ENCODE data around the gene SREBF2. TPM values are rescaled to one million over a fixed set of nuclear protein-coding genes. Genes with fewer than 3 reads are reported as not detected.

SREBF2 gene
- total RNA-seq, 4 donors from 2014 or later: 10.2 to 61.0 (median 29.0) TPM

DNA sequence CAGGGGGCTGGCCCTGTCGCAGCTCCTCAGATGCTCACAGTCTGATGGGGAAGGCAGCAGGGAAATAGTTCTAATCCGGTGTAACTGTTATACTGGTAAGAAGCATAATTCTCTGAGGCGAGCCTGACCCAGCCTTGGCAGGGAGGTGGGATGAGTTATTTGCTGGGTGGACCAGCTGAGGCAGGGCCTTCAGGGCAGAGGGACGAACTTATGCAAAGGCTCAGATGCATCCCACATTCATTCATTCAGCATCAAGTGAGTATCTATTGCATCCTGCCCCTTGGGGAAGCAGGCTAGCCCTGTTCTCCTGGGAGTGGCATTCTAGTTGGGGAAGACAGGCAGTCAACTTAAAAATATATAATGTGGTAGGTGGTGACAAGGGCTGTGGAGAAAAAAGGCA is 13.6 kb upstream of the SREBF2 start:
- Histone ChIP-seq H3K9me3 (no peaks in the 10 kb centered on the region), H3K4me1 (no peaks in the 10 kb centered on the region), H3K4me3 (no peak overlapping the region), H3K36me3 (no peaks in the 10 kb centered on the region), H3K27ac (no peak overlapping the region), H3K27me3 (no peaks in the 10 kb centered on the region)
- no peak for DNase-seq
- no peak for TF ChIP-seq POLR2A (IDR thresholded peaks at IDR 0.05)
- intact Hi-C loops (cut with DNase I; ENCODE audit: low total_unique reads): no loop called here

- no peak overlapping the region for H3K27ac ChIP-seq
- no peaks in the 10 kb centered on the region for H3K36me3 ChIP-seq
- H3K4me3 ChIP-seq: no peak overlapping the region
- TF ChIP-seq POLR2A (IDR thresholded peaks at IDR 0.05): no peak
- no peak for TF ChIP-seq CTCF (IDR thresholded peaks at IDR 0.05)
- DNase-seq: no peak
- no peaks in the 10 kb centered on the region for H3K27me3 ChIP-seq
- H3K9me3 ChIP-seq: no peaks in the 10 kb centered on the region
- intact Hi-C loops (cut with DNase I; ENCODE audit: low total_unique reads): loop anchor here (10.0 kb wide), 1 partner anchor 124 kb away; the partner anchor contains the start of gene CENPM
- no peaks in the 10 kb centered on the region for H3K4me1 ChIP-seq
Measured at GRCh38 chr22:41820447-41820846, 12.5 kb upstream of the SREBF2 start.

DNA sequence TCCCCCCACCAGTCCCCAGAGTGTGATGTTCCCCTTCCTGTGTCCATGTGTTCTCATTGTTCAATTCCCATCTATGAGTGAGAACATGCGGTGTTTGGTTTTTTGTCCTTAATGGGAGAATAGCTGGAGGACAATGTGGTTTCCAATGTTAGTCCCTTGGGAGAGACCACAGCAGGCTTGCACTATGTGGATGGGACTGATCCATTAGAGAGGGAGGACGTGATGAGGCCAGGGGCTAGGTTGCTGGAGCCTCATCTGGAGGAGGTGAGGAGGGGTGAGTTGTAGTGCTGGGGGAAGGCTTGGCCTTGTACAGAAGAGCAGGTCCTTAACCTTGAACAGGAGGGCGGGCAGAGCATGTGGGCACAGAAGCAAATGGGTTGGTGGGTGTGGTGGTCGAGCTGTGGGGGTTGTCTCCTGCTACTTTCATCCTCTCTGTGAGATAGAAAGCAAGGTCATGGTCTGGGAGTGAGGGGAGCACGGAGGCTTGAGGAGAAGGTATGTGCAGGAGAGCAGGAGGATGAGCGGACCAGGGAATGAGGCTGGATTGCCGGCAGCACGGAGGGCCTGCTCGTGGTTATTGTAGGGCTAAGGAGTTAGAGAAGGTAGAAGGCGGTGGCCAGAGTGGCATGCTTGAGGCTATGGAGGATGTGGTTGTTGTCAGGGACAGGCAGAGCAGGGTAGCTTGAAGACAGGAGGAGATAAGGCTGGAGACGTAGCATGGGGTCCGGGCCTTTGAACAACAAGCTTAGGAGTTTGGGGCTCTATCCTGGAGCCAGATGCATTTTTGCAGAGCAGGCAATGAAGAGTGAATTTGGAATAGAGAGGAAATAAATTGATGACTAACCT is 11.2 kb upstream of the SREBF2 start:
- no peak overlapping the region for H3K27ac ChIP-seq
- TF ChIP-seq POLR2A (IDR thresholded peaks at IDR 0.05) (no peak), CTCF (IDR thresholded peaks at IDR 0.05) (no peak)
- intact Hi-C loops (cut with DNase I; ENCODE audit: low total_unique reads): loop anchor here (10.0 kb wide), 1 partner anchor 123 kb away; the partner anchor contains the start of gene CENPM
- H3K4me1 ChIP-seq: no peaks in the 10 kb centered on the region
- no peaks in the 10 kb centered on the region for H3K9me3 ChIP-seq
- no peak for DNase-seq
- H3K4me3 ChIP-seq: no peak overlapping the region
- no peaks in the 10 kb centered on the region for H3K27me3 ChIP-seq
- no peaks in the 10 kb centered on the region for H3K36me3 ChIP-seq

DNA sequence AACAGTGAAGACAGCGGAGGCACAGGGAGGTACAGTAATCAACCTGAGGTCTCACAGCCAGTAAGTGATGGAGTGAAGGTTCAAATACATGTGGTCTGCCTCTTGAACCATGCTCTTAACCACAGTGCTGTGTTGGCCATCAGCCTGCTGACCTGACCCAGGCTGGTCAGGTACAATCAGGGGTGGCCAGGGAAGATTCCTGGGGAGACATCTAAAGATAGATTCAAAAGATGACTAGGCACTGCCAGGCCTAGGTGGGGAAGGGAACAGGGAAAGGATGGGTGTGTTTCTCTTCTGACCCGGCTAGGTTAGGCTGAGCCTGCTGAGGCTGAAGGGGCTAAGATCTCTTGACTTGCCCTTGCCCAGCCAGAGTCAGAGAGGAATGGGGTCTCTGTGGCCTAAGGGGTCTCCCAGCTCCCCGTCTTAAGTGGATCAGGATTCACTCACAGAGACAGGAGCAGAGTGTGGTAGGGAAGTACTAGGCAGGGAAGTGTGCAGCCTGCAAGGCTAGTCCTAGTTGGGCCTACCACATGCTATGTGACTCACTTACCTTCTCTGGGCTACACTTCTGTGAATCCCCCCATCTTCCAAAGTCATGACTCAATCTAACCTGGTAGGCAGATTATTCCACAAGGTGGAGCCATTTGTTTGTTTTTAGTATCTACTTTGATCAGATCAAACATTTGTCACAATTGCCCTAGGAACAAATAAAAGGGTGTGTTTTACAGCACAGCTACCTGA is 10.4 kb upstream of the SREBF2 start:
- DNase-seq: no peak
- no peak overlapping the region for H3K4me3 ChIP-seq
- no peaks in the 10 kb centered on the region for H3K27me3 ChIP-seq
- TF ChIP-seq POLR2A (IDR thresholded peaks at IDR 0.05) (no peak), CTCF (IDR thresholded peaks at IDR 0.05) (peak; percentile 27 to 57 (median 46))
- intact Hi-C loops (cut with DNase I; ENCODE audit: low total_unique reads): loop anchor here (10.0 kb wide), 1 partner anchor 122 kb away; the partner anchor contains the start of gene CENPM
- H3K36me3 ChIP-seq: no peaks in the 10 kb centered on the region
- H3K27ac ChIP-seq: no peak overlapping the region
- no peaks in the 10 kb centered on the region for H3K4me1 ChIP-seq
- no peaks in the 10 kb centered on the region for H3K9me3 ChIP-seq

DNA sequence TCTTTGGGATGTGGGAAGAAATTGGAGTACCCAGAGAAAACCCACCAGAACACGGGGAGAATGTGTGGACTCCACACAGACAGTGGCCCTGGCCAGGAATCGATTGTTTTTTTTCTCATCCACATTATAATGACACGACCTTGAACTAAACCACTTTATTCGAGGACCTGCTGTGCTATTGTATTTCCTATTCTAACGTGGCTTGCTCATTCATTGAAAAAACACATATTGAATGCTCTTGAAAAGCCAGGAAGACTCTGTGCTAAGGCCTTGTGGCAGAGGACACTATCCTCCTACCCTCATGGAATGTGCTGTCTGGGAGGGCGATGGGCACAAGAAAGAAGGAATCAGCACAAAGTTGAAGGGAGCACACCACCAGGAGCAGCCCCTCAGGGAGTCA is 9.1 kb upstream of the SREBF2 start:
- TF ChIP-seq CTCF (IDR thresholded peaks at IDR 0.05): no peak
- TF ChIP-seq POLR2A (IDR thresholded peaks at IDR 0.05): no peak
- no peaks in the 10 kb centered on the region for H3K27me3 ChIP-seq
- H3K9me3 ChIP-seq: no peaks in the 10 kb centered on the region
- no peak overlapping the region for H3K4me3 ChIP-seq
- no peak overlapping the region for H3K27ac ChIP-seq
- DNase-seq: no peak
- H3K36me3 ChIP-seq: no peaks in the 10 kb centered on the region
- H3K4me1 ChIP-seq: no peaks in the 10 kb centered on the region
- intact Hi-C loops (cut with DNase I; ENCODE audit: low total_unique reads): loop anchor here (10.0 kb wide), 1 partner anchor 121 kb away; the partner anchor contains the start of gene CENPM

All from uterus (tissue), 4 donors.